ENCODE data around the gene RNF213. TPM values are rescaled to one million over a fixed set of nuclear protein-coding genes. Genes with fewer than 3 reads are reported as not detected.

RNF213 gene
- total RNA-seq (ENCODE audit: unreplicated experiment) = 110 TPM
- long read RNA-seq, partial matches to known transcripts = 12 of 14 reads
- long read RNA-seq, other reads (novel, unspliced or antisense) = 2 of 14 reads

DNA sequence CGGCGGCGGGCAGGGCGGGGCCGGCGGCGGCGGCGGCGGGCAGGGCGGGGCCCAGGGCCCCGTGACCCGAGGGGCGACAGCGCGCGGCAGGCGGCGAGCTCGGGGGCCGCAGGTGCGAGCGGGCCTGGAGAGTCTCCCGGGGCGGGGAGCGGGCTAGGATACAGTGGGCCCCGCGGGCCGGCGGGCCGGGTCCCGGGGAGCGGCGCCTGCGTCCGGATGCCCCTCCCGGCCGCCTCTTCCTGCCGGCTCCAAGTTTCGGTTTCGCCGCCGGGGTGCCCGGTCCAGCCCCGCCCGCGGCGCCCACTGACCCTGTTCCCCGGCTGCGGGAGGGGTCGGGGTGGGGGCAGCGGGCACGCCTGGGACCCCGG lies at the start of gene RNF213:
Gene RNF213 (plus strand): TSS at position 62 of the 368 bp plus-strand sequence. CDS start 2,830 bp downstream, outside the sequence.
- peak within 1 kb of the TSS; percentile 98 for H3K27ac Mint-ChIP-seq (ENCODE audit: unreplicated experiment)
- no peaks in the 10 kb centered on the region for H3K9me3 Mint-ChIP-seq (ENCODE audit: unreplicated experiment)
- peaks cover 5% of the 10 kb centered on the region for H3K36me3 Mint-ChIP-seq (ENCODE audit: low read depth, unreplicated experiment)
- TF ChIP-seq, protein P1, sequence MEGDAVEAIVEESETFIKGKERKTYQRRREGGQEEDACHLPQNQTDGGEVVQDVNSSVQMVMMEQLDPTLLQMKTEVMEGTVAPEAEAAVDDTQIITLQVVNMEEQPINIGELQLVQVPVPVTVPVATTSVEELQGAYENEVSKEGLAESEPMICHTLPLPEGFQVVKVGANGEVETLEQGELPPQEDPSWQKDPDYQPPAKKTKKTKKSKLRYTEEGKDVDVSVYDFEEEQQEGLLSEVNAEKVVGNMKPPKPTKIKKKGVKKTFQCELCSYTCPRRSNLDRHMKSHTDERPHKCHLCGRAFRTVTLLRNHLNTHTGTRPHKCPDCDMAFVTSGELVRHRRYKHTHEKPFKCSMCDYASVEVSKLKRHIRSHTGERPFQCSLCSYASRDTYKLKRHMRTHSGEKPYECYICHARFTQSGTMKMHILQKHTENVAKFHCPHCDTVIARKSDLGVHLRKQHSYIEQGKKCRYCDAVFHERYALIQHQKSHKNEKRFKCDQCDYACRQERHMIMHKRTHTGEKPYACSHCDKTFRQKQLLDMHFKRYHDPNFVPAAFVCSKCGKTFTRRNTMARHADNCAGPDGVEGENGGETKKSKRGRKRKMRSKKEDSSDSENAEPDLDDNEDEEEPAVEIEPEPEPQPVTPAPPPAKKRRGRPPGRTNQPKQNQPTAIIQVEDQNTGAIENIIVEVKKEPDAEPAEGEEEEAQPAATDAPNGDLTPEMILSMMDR (IDR thresholded peaks at IDR 0.05; ENCODE audit: unreplicated experiment) = no peak
- H3K4me1 Mint-ChIP-seq (ENCODE audit: unreplicated experiment) = peaks cover 26% of the 10 kb centered on the region
- peak; percentile 66 for DNase-seq (ENCODE audit: low spot score)
- peak within 1 kb of the TSS; percentile 98 for H3K4me3 Mint-ChIP-seq (ENCODE audit: unreplicated experiment)
- H3K27me3 Mint-ChIP-seq (ENCODE audit: unreplicated experiment) = peaks cover 18% of the 10 kb centered on the region

DNA sequence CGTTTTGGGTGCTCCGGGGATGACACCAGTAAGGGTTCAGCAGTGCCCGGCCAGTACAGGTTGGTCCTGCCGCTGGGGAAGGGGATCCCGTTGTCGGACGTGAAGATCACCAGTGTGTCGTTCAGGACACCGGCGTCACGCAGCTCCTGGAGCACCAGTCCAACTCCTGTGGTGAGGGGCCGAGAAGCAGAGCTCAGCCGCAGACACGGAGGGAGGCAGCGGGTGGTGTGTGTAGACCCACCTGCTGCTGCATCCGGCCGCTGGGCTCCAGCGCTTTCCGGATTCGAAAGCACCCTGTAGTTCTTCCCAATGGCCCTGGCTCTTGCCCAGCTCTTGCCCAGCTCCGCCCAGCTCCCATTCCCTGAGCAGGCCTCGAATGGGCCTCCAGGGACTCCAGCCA lies 48.5 kb upstream of the RNF213 start:
- DNase-seq (ENCODE audit: low spot score) = no peak
- Mint-ChIP-seq H3K36me3 (ENCODE audit: low read depth, unreplicated experiment) (peaks cover 35% of the 10 kb centered on the region), H3K4me1 (ENCODE audit: unreplicated experiment) (no peaks in the 10 kb centered on the region), H3K27me3 (ENCODE audit: unreplicated experiment) (peaks cover 2% of the 10 kb centered on the region), H3K4me3 (ENCODE audit: unreplicated experiment) (no peak overlapping the region), H3K9me3 (ENCODE audit: unreplicated experiment) (no peaks in the 10 kb centered on the region), H3K27ac (ENCODE audit: unreplicated experiment) (no peak overlapping the region)
- TF ChIP-seq, protein P1 (IDR thresholded peaks at IDR 0.05; ENCODE audit: unreplicated experiment) = no peak

DNA sequence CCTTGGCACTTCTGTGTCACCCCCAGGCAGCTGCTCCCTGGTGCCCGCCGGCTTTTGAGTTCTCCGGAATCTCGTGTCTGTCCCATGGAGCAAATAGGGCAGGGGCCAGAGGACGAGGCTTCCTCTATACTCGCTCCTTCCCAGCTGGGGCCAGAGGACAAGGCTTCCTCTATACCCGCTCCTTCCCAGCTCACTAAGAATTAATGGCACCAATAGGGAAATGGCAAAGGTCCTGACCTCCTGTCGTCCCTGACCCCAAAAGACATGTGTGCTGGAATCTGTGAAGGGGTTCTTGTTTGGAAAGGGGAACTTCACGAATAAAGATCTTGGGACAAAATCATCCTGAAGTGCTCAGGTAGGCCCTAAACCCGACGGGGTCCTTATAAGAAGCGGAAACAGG lies 48.1 kb upstream of the RNF213 start:
- no peak for DNase-seq (ENCODE audit: low spot score)
- H3K9me3 Mint-ChIP-seq (ENCODE audit: unreplicated experiment) = no peaks in the 10 kb centered on the region
- no peak overlapping the region for H3K4me3 Mint-ChIP-seq (ENCODE audit: unreplicated experiment)
- peaks cover 39% of the 10 kb centered on the region for H3K36me3 Mint-ChIP-seq (ENCODE audit: low read depth, unreplicated experiment)
- TF ChIP-seq, protein P1 (IDR thresholded peaks at IDR 0.05; ENCODE audit: unreplicated experiment) = no peak
- no peak overlapping the region for H3K27ac Mint-ChIP-seq (ENCODE audit: unreplicated experiment)
- H3K4me1 Mint-ChIP-seq (ENCODE audit: unreplicated experiment) = peaks cover 2% of the 10 kb centered on the region
- peaks cover 4% of the 10 kb centered on the region for H3K27me3 Mint-ChIP-seq (ENCODE audit: unreplicated experiment)

DNA sequence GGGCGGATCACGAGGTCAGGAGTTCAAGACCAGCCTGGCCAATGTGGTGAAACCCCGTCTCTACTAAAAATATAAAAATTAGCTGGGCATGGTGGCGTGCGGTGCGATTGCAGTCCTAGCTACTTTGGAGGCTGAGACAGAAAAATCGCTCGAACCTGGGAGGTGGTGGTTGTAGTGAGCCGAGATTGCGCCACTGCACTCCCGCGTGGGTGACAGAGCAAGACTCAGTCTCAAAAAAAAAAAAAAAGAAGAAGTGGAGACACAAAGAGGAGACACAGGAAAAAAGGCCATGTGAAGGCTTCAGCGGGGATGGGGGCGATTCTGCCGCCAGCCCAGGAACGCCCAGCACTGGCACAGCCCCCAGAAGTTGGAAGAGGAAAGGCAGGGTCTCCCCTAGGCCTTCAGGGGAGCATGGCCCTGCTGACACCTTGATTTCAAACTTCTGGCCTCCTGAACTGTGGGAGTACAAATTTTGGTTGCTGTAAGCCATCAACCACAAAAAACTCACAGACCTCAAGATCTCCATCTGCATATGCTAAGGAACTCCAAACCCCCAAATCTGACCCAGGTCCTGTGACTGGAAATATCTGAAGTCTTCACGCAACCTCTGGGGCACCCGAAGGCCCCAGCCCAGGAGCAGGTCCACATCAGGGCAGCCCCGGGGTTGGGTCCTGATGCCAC lies 47.5 kb upstream of the RNF213 start:
- no peak overlapping the region for H3K27ac Mint-ChIP-seq (ENCODE audit: unreplicated experiment)
- H3K36me3 Mint-ChIP-seq (ENCODE audit: low read depth, unreplicated experiment) = peaks cover 42% of the 10 kb centered on the region
- TF ChIP-seq, protein P1 (IDR thresholded peaks at IDR 0.05; ENCODE audit: unreplicated experiment) = no peak
- DNase-seq (ENCODE audit: low spot score) = no peak
- no peak overlapping the region for H3K4me3 Mint-ChIP-seq (ENCODE audit: unreplicated experiment)
- H3K9me3 Mint-ChIP-seq (ENCODE audit: unreplicated experiment) = no peaks in the 10 kb centered on the region
- peaks cover 4% of the 10 kb centered on the region for H3K27me3 Mint-ChIP-seq (ENCODE audit: unreplicated experiment)
- peaks cover 3% of the 10 kb centered on the region for H3K4me1 Mint-ChIP-seq (ENCODE audit: unreplicated experiment)

DNA sequence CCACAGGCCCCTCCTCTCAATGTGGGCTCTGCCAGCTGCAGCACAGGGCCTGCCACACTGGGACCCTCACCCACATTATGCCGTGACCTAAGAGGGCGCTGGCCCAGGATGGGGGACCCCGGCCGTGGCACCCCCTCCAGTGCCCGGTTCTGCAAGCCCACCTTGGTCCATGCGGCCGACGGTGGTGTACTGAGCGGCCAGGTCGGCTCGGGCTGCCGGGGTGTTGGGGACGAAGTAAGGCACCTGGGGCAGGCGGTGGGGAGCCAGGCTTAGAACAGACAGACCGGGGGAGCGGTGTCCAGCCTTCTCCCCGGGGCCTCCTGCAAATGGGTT lies 47.0 kb upstream of the RNF213 start:
- DNase-seq (ENCODE audit: low spot score) = no peak
- peaks cover 42% of the 10 kb centered on the region for H3K36me3 Mint-ChIP-seq (ENCODE audit: low read depth, unreplicated experiment)
- peaks cover 4% of the 10 kb centered on the region for H3K4me1 Mint-ChIP-seq (ENCODE audit: unreplicated experiment)
- no peak overlapping the region for H3K4me3 Mint-ChIP-seq (ENCODE audit: unreplicated experiment)
- TF ChIP-seq, protein P1 (IDR thresholded peaks at IDR 0.05; ENCODE audit: unreplicated experiment) = no peak
- H3K9me3 Mint-ChIP-seq (ENCODE audit: unreplicated experiment) = no peaks in the 10 kb centered on the region
- peaks cover 4% of the 10 kb centered on the region for H3K27me3 Mint-ChIP-seq (ENCODE audit: unreplicated experiment)
- no peak overlapping the region for H3K27ac Mint-ChIP-seq (ENCODE audit: unreplicated experiment)
